Measurements from ENCODE around the gene HIRIP3. TPM values are rescaled to one million over a fixed set of nuclear protein-coding genes. Genes with fewer than 3 reads are reported as not detected.
"Not testable (repeated sequence)": the region's sequence is repeated elsewhere in the genome, so short reads cannot be mapped to it uniquely, and the experiment has no call there.

HIRIP3 gene
- total and polyA plus RNA-seq, 2 of the 4 experiments (the other 2 are of a cell fraction), result 5.0 to 10.5 TPM

DNA sequence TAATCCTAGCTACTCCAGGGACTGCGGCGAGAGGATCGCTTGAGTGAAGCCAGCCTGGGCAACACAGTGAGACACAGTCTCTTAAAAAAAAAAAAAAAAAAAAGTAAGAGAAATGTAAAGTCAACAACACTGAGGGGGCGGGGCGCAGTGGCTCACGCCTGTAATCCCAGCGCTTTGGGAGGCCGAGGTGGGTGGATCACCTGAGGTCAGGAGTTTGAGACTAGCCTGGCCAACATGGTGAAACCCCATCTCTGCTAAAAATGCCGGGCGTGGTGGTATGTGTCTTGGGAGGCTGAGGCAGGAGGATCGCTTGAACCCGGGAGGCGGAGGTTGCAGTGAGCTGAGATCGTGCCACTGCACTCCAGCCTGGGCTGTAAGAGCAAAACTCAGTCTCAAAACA lies 17.2 kb upstream of the HIRIP3 start:
- H3K56ac ChIP-seq (ENCODE audit: extremely low read depth, insufficient read depth, low read length); intact Hi-C loops (cut with micrococcal nuclease); H2AFZ ChIP-seq (replicated peaks; ENCODE audit: low read length, poor library complexity); BruUV-seq (replicated peaks); DNase-seq; H2BK5ac ChIP-seq (ENCODE audit: low read depth, low read length, poor library complexity, severe bottlenecking); dilution Hi-C loops (cut with HindIII; ENCODE audit: low sequenced_read_pairs, unreplicated experiment); H3K36me3 ChIP-seq (ENCODE audit: control insufficient read depth, insufficient read depth, low read length); H3K9me3 ChIP-seq (ENCODE audit: control insufficient read depth, insufficient read depth, low read length); H3K9me1 ChIP-seq (ENCODE audit: insufficient read depth, low read length); H3K18ac ChIP-seq (ENCODE audit: low read depth, low read length); H2BK15ac ChIP-seq (ENCODE audit: low read depth, low read length); H3K27ac ChIP-seq (ENCODE audit: insufficient read depth, low read length); H3K4me3 ChIP-seq (ENCODE audit: insufficient read depth, low read depth, low read length); POLR2A ChIA-PET (ENCODE audit: unreplicated experiment); H2BK120ac ChIP-seq (ENCODE audit: low read depth, low read length); CTCF ChIA-PET; H2AK9ac ChIP-seq (replicated peaks; ENCODE audit: low read depth, low read length, poor library complexity); H3K23ac ChIP-seq (ENCODE audit: low read depth, low read length); H3K79me1 ChIP-seq (ENCODE audit: low read depth in 1 of 2, low read length in 2 of 2); H3K9ac ChIP-seq (ENCODE audit: low read depth, low read length); H3K4me1 ChIP-seq (ENCODE audit: control insufficient read depth, insufficient read depth, low read length); H3K14ac ChIP-seq (replicated peaks; ENCODE audit: low read depth, low read length); H3K4me2 ChIP-seq (ENCODE audit: low read depth, low read length); H4K8ac ChIP-seq (ENCODE audit: low read depth in 2 of 2, low read length in 2 of 2); H2AK5ac ChIP-seq (ENCODE audit: low read depth, low read length); H4K5ac ChIP-seq (ENCODE audit: low read depth, low read length); H2BK20ac ChIP-seq (ENCODE audit: low read depth, low read length); H3K4ac ChIP-seq (ENCODE audit: low read depth, low read length); in situ Hi-C loops (cut with MboI; ENCODE audit: low sequenced_read_pairs); H4K20me1 ChIP-seq (ENCODE audit: insufficient read depth, low read length); ATAC-seq (ENCODE audit: low read depth); H4K91ac ChIP-seq (ENCODE audit: insufficient read depth, low read depth, low read length): not testable (repeated sequence)
- peaks cover 27% of the 10 kb centered on the region for H3K27me3 ChIP-seq (ENCODE audit: control insufficient read depth, insufficient read depth, low read length)
- WGBS, 2 experiments (ENCODE audit: extremely low coverage in 2 of 2, insufficient read length in 1 of 2), result no CpG with 5 or more reads among the region's 14 CpGs
